Vagina (tissue), 2 donors: ENCODE results near the gene CAPN14. TPM values are rescaled to one million over a fixed set of nuclear protein-coding genes. Genes with fewer than 3 reads are reported as not detected.

ENCODE experiments used
- DNase-seq, 2 donors: peaks; one replicate each; pipeline ENCODE4 v3.0.0-alpha.2; 2017; ENCODE audit errors: extremely low spot score in 2 of 2
- H3K27ac ChIP-seq: fragments of 200-600 bp; sonication (generic); one replicate; pipeline ENCODE4 v1.5.1; 2019
- H3K27me3 ChIP-seq: fragments of 200-600 bp; sonication (generic); one replicate; pipeline ENCODE4 v1.5.1; 2019
- H3K36me3 ChIP-seq, 2 donors: fragments of 200-600 bp; sonication (generic); one replicate each; pipeline ENCODE4 v1.5.1; 2017 to 2019
- H3K4me1 ChIP-seq: fragments of 200-600 bp; sonication (generic); one replicate; pipeline ENCODE4 v1.5.1; 2019
- H3K4me3 ChIP-seq, 2 donors: fragments of 200-600 bp; sonication (generic); 1 replicate in 1 of 2; 2 replicates in 1 of 2; pipeline ENCODE4 v1.5.1; 2016 to 2019
- H3K9me3 ChIP-seq: fragments of 200-600 bp; sonication (generic); one replicate; pipeline ENCODE4 v1.5.1; 2019
- CTCF ChIP-seq, 3 experiments: fragments of 450-650 bp in 2 of 3; fragments of 200-600 bp in 1 of 3; sonication (generic) in 1 of 3; IDR thresholded peaks; one replicate each; pipeline ENCODE4 v1.5.1; 2017 to 2019; ENCODE audit warnings: antibody characterized with exemption in 3 of 3, mild to moderate bottlenecking in 2 of 3, moderate library complexity in 2 of 3
- POLR2A ChIP-seq, 2 donors: fragments of 450-650 bp; IDR thresholded peaks; one replicate each; pipeline ENCODE4 v1.6.1; 2017; ENCODE audit warnings: antibody characterized with exemption in 2 of 2, mild to moderate bottlenecking in 2 of 2, moderate library complexity in 2 of 2
- POLR2AphosphoS5 ChIP-seq, 2 donors: sonication (generic); formaldehyde crosslinking; IDR thresholded peaks; one replicate each; pipeline ENCODE4 v1.9.0; 2017; ENCODE audit warnings: antibody characterized with exemption in 2 of 2, mild to moderate bottlenecking in 2 of 2, low read depth in 1 of 2; ENCODE audit not compliant: insufficient read depth in 1 of 2
- intact Hi-C: fragments of 100-400 bp; cut with DNase I; formaldehyde crosslinking; loops from one replicate; pipeline ENCODE4 v1.15.1; 2023
- total RNA-seq: library from RNA; depleted of rRNA; stranded (reverse); fragments of >200 nt; gene quantifications from one replicate; pipeline ENCODE4 v1.2.3, GENCODE V29; 2016

CAPN14 gene
- total RNA-seq, 1 donor from 2014 or later = 4.7 TPM

- H3K27ac ChIP-seq = no peak overlapping the region
- no peaks in the 10 kb centered on the region for H3K4me1 ChIP-seq
- intact Hi-C loops = no loop called here
- no peak for TF ChIP-seq CTCF (IDR thresholded peaks at IDR 0.05)
- TF ChIP-seq POLR2A (IDR thresholded peaks at IDR 0.05) = no peak
- no peak for TF ChIP-seq POLR2AphosphoS5 (IDR thresholded peaks at IDR 0.05; ENCODE audit: insufficient read depth in 1 of 2, low read depth in 1 of 2)
- H3K36me3 ChIP-seq = no peaks in the 10 kb centered on the region
- H3K27me3 ChIP-seq = no peaks in the 10 kb centered on the region
- H3K9me3 ChIP-seq = no peaks in the 10 kb centered on the region
- no peak overlapping the region for H3K4me3 ChIP-seq
- peak; percentile 62 to 79 for DNase-seq
Measured at GRCh38 chr2:31219131-31219969, 2.0 kb upstream of the CAPN14 start.

- no peaks in the 10 kb centered on the region for H3K9me3 ChIP-seq
- intact Hi-C loops = no loop called here
- no peaks in the 10 kb centered on the region for H3K36me3 ChIP-seq
- H3K27me3 ChIP-seq = no peaks in the 10 kb centered on the region
- DNase-seq = peak in 1 of 2 donors; percentile 49
- H3K4me3 ChIP-seq = no peak overlapping the region
- H3K4me1 ChIP-seq = no peaks in the 10 kb centered on the region
- TF ChIP-seq POLR2A (IDR thresholded peaks at IDR 0.05) = no peak
- TF ChIP-seq CTCF (IDR thresholded peaks at IDR 0.05) = no peak
- no peak for TF ChIP-seq POLR2AphosphoS5 (IDR thresholded peaks at IDR 0.05; ENCODE audit: insufficient read depth in 1 of 2, low read depth in 1 of 2)
- no peak overlapping the region for H3K27ac ChIP-seq
Measured at GRCh38 chr2:31216734-31217133, 581 bp downstream of the CAPN14 start.

- H3K27ac ChIP-seq = no peak overlapping the region
- peak; percentile 64 to 71 for DNase-seq
- H3K36me3 ChIP-seq = no peaks in the 10 kb centered on the region
- H3K9me3 ChIP-seq = no peaks in the 10 kb centered on the region
- H3K27me3 ChIP-seq = no peaks in the 10 kb centered on the region
- no peaks in the 10 kb centered on the region for H3K4me1 ChIP-seq
- intact Hi-C loops = no loop called here
- no peak overlapping the region for H3K4me3 ChIP-seq
- TF ChIP-seq POLR2A (IDR thresholded peaks at IDR 0.05) (no peak), CTCF (IDR thresholded peaks at IDR 0.05) (no peak), POLR2AphosphoS5 (IDR thresholded peaks at IDR 0.05; ENCODE audit: insufficient read depth in 1 of 2, low read depth in 1 of 2) (no peak)
Measured at GRCh38 chr2:31214444-31214915, 2.8 kb downstream of the CAPN14 start.

- Histone ChIP-seq H3K9me3 (no peaks in the 10 kb centered on the region), H3K27ac (no peak overlapping the region), H3K27me3 (no peaks in the 10 kb centered on the region), H3K4me3 (no peak overlapping the region), H3K4me1 (no peaks in the 10 kb centered on the region), H3K36me3 (no peaks in the 10 kb centered on the region)
- intact Hi-C loops = no loop called here
- TF ChIP-seq POLR2A (IDR thresholded peaks at IDR 0.05) (no peak), POLR2AphosphoS5 (IDR thresholded peaks at IDR 0.05; ENCODE audit: insufficient read depth in 1 of 2, low read depth in 1 of 2) (no peak), CTCF (IDR thresholded peaks at IDR 0.05) (no peak)
- no peak for DNase-seq
Measured at GRCh38 chr2:31213601-31214443, 3.5 kb downstream of the CAPN14 start.
